Measurements from ENCODE around the gene DDX55.

Gene DDX55

GRCh38 chr12:123608182-123608581, 6.3 kb downstream of the DDX55 start:
- H3K4me3 ChIP-seq (ENCODE audit: low read depth, low read length, poor library complexity, severe bottlenecking), result no peak overlapping the region
- H3K9me3 ChIP-seq (ENCODE audit: low read length), result no peaks in the 10 kb centered on the region
- H3K4me1 ChIP-seq (ENCODE audit: insufficient read depth, low read length, severe bottlenecking), result peaks cover 7% of the 10 kb centered on the region
- H3K79me2 ChIP-seq (ENCODE audit: insufficient read depth, low read length), result peaks cover 22% of the 10 kb centered on the region
- H3K4me2 ChIP-seq (ENCODE audit: low read length), result no peak overlapping the region
- H4K20me1 ChIP-seq (ENCODE audit: insufficient read depth, low read length), result no peaks in the 10 kb centered on the region
- H2AFZ ChIP-seq (ENCODE audit: low read length), result no peak overlapping the region
- H3F3A ChIP-seq (ENCODE audit: insufficient read depth, low read length), result no peaks in the 10 kb centered on the region
- H3K27ac ChIP-seq (ENCODE audit: low read depth, low read length, poor library complexity, severe bottlenecking), result no peak overlapping the region
- TF ChIP-seq CTCF (IDR thresholded peaks at IDR 0.05; ENCODE audit: low read length) (no peak), EZH2 (IDR thresholded peaks at IDR 0.05; ENCODE audit: borderline replicate concordance, low read length) (no peak)
- peaks cover 89% of the 10 kb centered on the region for H3K36me3 ChIP-seq (ENCODE audit: insufficient read depth, low read length)
- no peaks in the 10 kb centered on the region for H3K27me3 ChIP-seq (ENCODE audit: insufficient read depth, low read length)
- no peak overlapping the region for H3K9ac ChIP-seq (ENCODE audit: low read length)
- H3K9me2 ChIP-seq (ENCODE audit: low read depth, low read length), result no peaks in the 10 kb centered on the region

GRCh38 chr12:123614110-123614509, 12.2 kb downstream of the DDX55 start:
- Histone ChIP-seq H3K4me1 (ENCODE audit: insufficient read depth, low read length, severe bottlenecking) (no peaks in the 10 kb centered on the region), H3K27me3 (ENCODE audit: insufficient read depth, low read length) (no peaks in the 10 kb centered on the region), H3K9ac (ENCODE audit: low read length) (no peak overlapping the region), H2AFZ (ENCODE audit: low read length) (no peak overlapping the region), H3K36me3 (ENCODE audit: insufficient read depth, low read length) (peaks cover 95% of the 10 kb centered on the region), H3K9me2 (ENCODE audit: low read depth, low read length) (no peaks in the 10 kb centered on the region), H3F3A (ENCODE audit: insufficient read depth, low read length) (no peaks in the 10 kb centered on the region; the same call in 1 of the 2 replicates), H3K4me2 (ENCODE audit: low read length) (no peak overlapping the region), H4K20me1 (ENCODE audit: insufficient read depth, low read length) (no peaks in the 10 kb centered on the region), H3K4me3 (ENCODE audit: low read depth, low read length, poor library complexity, severe bottlenecking) (no peak overlapping the region), H3K79me2 (ENCODE audit: insufficient read depth, low read length) (no peaks in the 10 kb centered on the region), H3K9me3 (ENCODE audit: low read length) (no peaks in the 10 kb centered on the region), H3K27ac (ENCODE audit: low read depth, low read length, poor library complexity, severe bottlenecking) (no peak overlapping the region)
- TF ChIP-seq CTCF (IDR thresholded peaks at IDR 0.05; ENCODE audit: low read length) (no peak), EZH2 (IDR thresholded peaks at IDR 0.05; ENCODE audit: borderline replicate concordance, low read length) (no peak)

- Histone ChIP-seq H4K20me1 (ENCODE audit: insufficient read depth, low read length) (no peaks in the 10 kb centered on the region), H3K27ac (ENCODE audit: low read depth, low read length, poor library complexity, severe bottlenecking) (no peak overlapping the region), H3K4me1 (ENCODE audit: insufficient read depth, low read length, severe bottlenecking) (no peaks in the 10 kb centered on the region), H3K9me3 (ENCODE audit: low read length) (no peaks in the 10 kb centered on the region), H3K9me2 (ENCODE audit: low read depth, low read length) (no peaks in the 10 kb centered on the region), H3K79me2 (ENCODE audit: insufficient read depth, low read length) (no peaks in the 10 kb centered on the region), H3K4me3 (ENCODE audit: low read depth, low read length, poor library complexity, severe bottlenecking) (no peak overlapping the region), H3K4me2 (ENCODE audit: low read length) (no peak overlapping the region), H3F3A (ENCODE audit: insufficient read depth, low read length) (no peaks in the 10 kb centered on the region; the same call in 1 of the 2 replicates), H3K9ac (ENCODE audit: low read length) (no peak overlapping the region), H3K36me3 (ENCODE audit: insufficient read depth, low read length) (peaks cover 95% of the 10 kb centered on the region), H3K27me3 (ENCODE audit: insufficient read depth, low read length) (no peaks in the 10 kb centered on the region), H2AFZ (ENCODE audit: low read length) (no peak overlapping the region)
- TF ChIP-seq CTCF (IDR thresholded peaks at IDR 0.05; ENCODE audit: low read length) (no peak), EZH2 (IDR thresholded peaks at IDR 0.05; ENCODE audit: borderline replicate concordance, low read length) (no peak)
These were observed 12.6 kb downstream of the DDX55 start for GRCh38 chr12:123614531-123614930.

Data from OCI-LY1 (cell line).